Measurements from ENCODE around the gene MORF4L2. TPM values are rescaled to one million over a fixed set of nuclear protein-coding genes. Genes with fewer than 3 reads are reported as not detected.

Gene MORF4L2
- total RNA-seq, 4 donors from 2014 or later, result 203 to 284 (median 249) TPM

DNA sequence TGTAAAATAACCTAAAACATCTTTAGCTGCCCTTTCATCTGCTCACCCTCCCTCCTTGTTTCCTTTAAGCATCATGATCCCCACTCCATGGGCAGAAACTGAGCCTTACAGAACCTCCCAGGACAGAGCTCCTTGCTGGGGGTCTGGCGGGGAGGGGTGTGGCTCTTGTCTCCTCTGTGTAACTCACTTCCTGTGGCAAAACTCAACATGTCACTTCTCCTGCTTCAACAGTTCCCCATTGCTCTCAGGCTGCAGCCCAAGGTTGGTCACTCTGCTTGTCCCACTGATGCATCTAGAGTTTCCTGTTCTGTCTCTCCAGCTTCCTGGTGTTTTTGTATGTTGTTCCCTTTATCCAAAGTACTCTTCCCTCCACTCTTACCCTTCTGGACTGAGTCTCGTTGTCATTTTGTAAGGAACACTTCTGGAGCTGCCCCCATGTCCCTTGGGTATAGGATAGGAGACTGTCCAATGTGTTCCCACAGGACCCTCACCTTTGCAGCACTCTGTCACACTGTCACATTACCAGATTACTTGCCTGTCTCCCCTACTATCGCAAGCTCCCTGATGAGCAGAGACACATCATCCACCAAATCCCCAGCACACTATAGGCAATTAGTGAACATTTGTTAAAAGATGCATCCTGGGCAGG lies 43.8 kb upstream of the MORF4L2 start:
- peaks cover 0 to 39% of the 10 kb centered on the region in 2 donors for H3K27me3 ChIP-seq
- 58 to 74% methylated on average over 3 of the region's 3 CpGs for WGBS, 2 donors

DNA sequence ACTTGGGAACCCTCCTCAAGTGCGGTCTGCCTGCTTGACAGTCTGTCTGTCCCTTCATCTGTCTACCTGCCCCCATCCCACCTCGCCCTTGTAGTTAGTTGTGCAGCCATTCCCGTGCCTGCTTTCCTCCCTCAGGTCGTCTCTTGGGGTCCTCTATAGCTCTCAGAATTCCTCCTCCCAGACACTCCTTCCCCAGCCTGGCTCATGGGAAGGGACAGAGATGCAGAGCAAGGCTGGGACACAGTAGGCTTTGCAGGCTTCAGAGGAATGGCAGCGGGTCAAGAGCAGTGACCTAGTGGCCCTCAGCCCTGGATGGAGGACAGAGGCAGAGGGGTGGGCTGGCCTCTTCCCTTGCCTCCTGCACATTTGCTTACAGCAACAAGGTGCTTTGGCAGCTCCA lies 42.5 kb upstream of the MORF4L2 start:
- no peaks in the 10 kb centered on the region for H3K9me3 ChIP-seq
- no peak for DNase-seq (ENCODE audit: low spot score in 2 of 2)
- TF ChIP-seq POLR2A (IDR thresholded peaks at IDR 0.05) (no peak), EP300 (IDR thresholded peaks at IDR 0.05) (no peak)
- TF ChIP-seq, protein P1, sequence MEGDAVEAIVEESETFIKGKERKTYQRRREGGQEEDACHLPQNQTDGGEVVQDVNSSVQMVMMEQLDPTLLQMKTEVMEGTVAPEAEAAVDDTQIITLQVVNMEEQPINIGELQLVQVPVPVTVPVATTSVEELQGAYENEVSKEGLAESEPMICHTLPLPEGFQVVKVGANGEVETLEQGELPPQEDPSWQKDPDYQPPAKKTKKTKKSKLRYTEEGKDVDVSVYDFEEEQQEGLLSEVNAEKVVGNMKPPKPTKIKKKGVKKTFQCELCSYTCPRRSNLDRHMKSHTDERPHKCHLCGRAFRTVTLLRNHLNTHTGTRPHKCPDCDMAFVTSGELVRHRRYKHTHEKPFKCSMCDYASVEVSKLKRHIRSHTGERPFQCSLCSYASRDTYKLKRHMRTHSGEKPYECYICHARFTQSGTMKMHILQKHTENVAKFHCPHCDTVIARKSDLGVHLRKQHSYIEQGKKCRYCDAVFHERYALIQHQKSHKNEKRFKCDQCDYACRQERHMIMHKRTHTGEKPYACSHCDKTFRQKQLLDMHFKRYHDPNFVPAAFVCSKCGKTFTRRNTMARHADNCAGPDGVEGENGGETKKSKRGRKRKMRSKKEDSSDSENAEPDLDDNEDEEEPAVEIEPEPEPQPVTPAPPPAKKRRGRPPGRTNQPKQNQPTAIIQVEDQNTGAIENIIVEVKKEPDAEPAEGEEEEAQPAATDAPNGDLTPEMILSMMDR (IDR thresholded peaks at IDR 0.05), result no peak
- peaks cover 0 to 10% (median 0%) of the 10 kb centered on the region in 4 donors for H3K4me1 ChIP-seq
- H3K27ac ChIP-seq, result no peak overlapping the region
- H3K36me3 ChIP-seq, result no peaks in the 10 kb centered on the region
- H3K4me3 ChIP-seq, result no peak overlapping the region
- WGBS, 2 donors, result 56 to 58% methylated on average over 5 of the region's 5 CpGs
- H3K27me3 ChIP-seq, result peaks cover 0 to 52% of the 10 kb centered on the region in 2 donors

More for the DNA sequence above, 43.8 kb upstream of the MORF4L2 start:
- no peak overlapping the region for H3K27ac ChIP-seq
- no peak for TF ChIP-seq POLR2A (IDR thresholded peaks at IDR 0.05)
- TF ChIP-seq EP300 (IDR thresholded peaks at IDR 0.05), result no peak
- TF ChIP-seq, protein P1 (IDR thresholded peaks at IDR 0.05), result no peak
- H3K9me3 ChIP-seq, result no peaks in the 10 kb centered on the region
- H3K4me1 ChIP-seq, result peaks cover 0 to 10% (median 0%) of the 10 kb centered on the region in 4 donors
- no peaks in the 10 kb centered on the region for H3K36me3 ChIP-seq
- H3K4me3 ChIP-seq, result no peak overlapping the region
- DNase-seq (ENCODE audit: low spot score in 2 of 2), result no peak

DNA sequence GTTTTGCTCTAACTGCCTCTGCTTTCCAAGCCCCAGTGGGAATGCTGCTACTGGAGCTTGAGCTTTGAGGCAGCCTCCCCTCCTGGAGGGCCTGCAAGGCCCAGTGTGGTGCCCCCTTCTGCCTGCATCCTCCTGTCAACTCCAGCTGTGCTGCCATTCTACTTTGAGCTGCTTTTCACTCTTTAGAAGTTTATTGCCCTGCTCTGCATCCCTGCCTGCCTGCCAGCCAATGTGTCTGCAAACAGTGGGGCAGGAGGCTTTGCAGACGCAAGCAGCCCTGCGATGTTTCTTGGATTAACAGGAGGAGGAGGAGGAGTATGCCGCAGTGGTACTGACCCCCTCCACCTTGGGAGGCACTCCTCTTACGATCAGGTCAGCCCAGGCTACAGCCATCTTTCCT lies 40.6 kb upstream of the MORF4L2 start:
- Histone ChIP-seq H3K4me1 (peaks cover 0 to 10% (median 0%) of the 10 kb centered on the region in 4 donors), H3K27ac (no peak overlapping the region), H3K4me3 (no peak overlapping the region), H3K27me3 (peaks cover 0 to 64% of the 10 kb centered on the region in 2 donors), H3K36me3 (no peaks in the 10 kb centered on the region), H3K9me3 (no peaks in the 10 kb centered on the region)
- DNase-seq (ENCODE audit: low spot score in 2 of 2), result no peak
- WGBS, 2 donors, result 58 to 81% methylated on average over 4 of the region's 4 CpGs
- TF ChIP-seq, protein P1 (IDR thresholded peaks at IDR 0.05), result no peak
- no peak for TF ChIP-seq EP300 (IDR thresholded peaks at IDR 0.05)
- no peak for TF ChIP-seq POLR2A (IDR thresholded peaks at IDR 0.05)

DNA sequence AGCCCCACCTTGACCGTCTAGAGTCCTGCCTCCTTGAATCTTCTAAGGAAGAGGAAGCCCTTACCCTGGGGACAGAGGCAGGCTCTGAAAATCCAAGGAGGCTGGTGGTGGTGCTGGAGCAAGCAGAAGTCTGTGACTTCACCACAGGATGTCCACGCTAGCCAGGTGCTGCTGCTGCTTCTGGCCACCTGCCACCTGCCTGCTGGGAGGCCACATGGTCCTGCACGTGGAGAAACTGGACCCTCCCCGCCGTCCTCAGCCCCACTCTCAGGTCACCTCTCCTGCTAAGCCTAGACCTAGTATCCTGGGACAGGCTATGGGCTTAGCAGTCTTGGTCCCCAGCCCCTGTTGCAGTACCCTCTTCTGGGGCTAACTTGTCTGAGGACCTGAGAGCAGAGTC lies 40.0 kb upstream of the MORF4L2 start:
- Histone ChIP-seq H3K9me3 (no peaks in the 10 kb centered on the region), H3K4me3 (no peak overlapping the region), H3K4me1 (peaks cover 0 to 9% (median 0%) of the 10 kb centered on the region in 4 donors), H3K27me3 (peaks cover 0 to 63% of the 10 kb centered on the region in 2 donors), H3K27ac (no peak overlapping the region), H3K36me3 (no peaks in the 10 kb centered on the region)
- no peak for DNase-seq (ENCODE audit: low spot score in 2 of 2)
- no peak for TF ChIP-seq POLR2A (IDR thresholded peaks at IDR 0.05)
- WGBS, 2 donors, result 67 to 71% methylated on average over 1 to 5 of the region's 5 CpGs

DNA sequence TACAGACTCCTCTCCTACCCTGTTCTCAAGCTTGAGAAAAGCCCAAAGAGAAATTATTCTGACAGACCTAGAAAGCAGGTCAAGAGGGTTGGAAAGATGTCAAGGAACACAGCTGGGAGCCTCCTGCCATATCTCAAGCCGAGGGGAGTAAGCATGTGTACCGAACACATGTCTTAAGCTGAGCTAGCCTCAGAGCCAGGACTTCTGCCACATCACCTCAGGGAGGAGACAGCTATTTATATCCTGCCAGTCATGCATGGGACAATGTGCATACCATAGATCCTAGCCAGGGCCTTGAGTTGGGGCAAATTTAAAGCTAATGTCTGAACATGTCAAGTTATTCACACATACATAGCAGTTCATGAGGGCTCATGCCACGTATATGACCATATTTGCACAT lies 36.0 kb upstream of the MORF4L2 start:
- no peaks in the 10 kb centered on the region for H3K9me3 ChIP-seq
- no peak overlapping the region for H3K4me3 ChIP-seq
- DNase-seq (ENCODE audit: low spot score in 2 of 2), result no peak
- peaks cover 0 to 44% of the 10 kb centered on the region in 2 donors for H3K27me3 ChIP-seq
- H3K36me3 ChIP-seq, result no peaks in the 10 kb centered on the region
- H3K27ac ChIP-seq, result no peak overlapping the region
- WGBS, 2 donors, result 79 to 100% methylated on average over 3 of the region's 3 CpGs
- no peak for TF ChIP-seq POLR2A (IDR thresholded peaks at IDR 0.05)
- TF ChIP-seq, protein P1 (IDR thresholded peaks at IDR 0.05), result no peak
- TF ChIP-seq EP300 (IDR thresholded peaks at IDR 0.05), result no peak
- no peaks in the 10 kb centered on the region for H3K4me1 ChIP-seq

Data from tibial nerve (tissue), 4 donors.